SK-N-MC (cell line): ENCODE measurements around the gene DCN.

Experiments
- EZH2 ChIP-seq: fragments of 200-600 bp; sonication (generic); IDR thresholded peaks from one replicate; pipeline ENCODE4 v1.6.1; 2017; ENCODE audit warnings: antibody characterized with exemption
- FOXP2 ChIP-seq: optimal IDR thresholded peaks from 2 replicates; pipeline ENCODE3; 2011; ENCODE audit warnings: mild to moderate bottlenecking, moderate library complexity; ENCODE audit not compliant: insufficient read depth; ENCODE audit errors: extremely low read length, control extremely low read depth
- POLR2AphosphoS5 ChIP-seq: IDR thresholded peaks from 2 replicates; pipeline ENCODE4 v1.6.1; 2012; ENCODE audit warnings: mild to moderate bottlenecking, low read depth, low read length, borderline replicate concordance

GRCh38 chr12:91119089-91119488, 63.5 kb downstream of the DCN start:
- TF ChIP-seq POLR2AphosphoS5 = no peak
- TF ChIP-seq EZH2 = no peak
- TF ChIP-seq FOXP2 = no peak
